Neural cell (in vitro differentiated cells): Measurements from ENCODE around the gene YWHAQ. TPM values are rescaled to one million over a fixed set of nuclear protein-coding genes. Genes with fewer than 3 reads are reported as not detected.

Experiments used
- H2AFZ ChIP-seq: fragments of 200-600, 300-800 bp; sonication (generic), shearing (Covaris generic); 2 replicates; pipeline ENCODE4 v1.6.0; 2014; ENCODE audit warnings: low read depth, mild to moderate bottlenecking, antibody characterized with exemption, low read length, moderate library complexity
- H3F3A ChIP-seq: fragments of 200-600 bp; shearing (Covaris generic); 2 replicates; pipeline ENCODE4 v1.6.1; 2016; ENCODE audit warnings: mild to moderate bottlenecking, moderate library complexity, mixed read lengths, antibody characterized with exemption, low read length; ENCODE audit not compliant: insufficient read depth, poor library complexity, severe bottlenecking
- H3K27ac ChIP-seq: fragments of 200-600, 300-800 bp; sonication (generic), shearing (Covaris generic); 2 replicates; pipeline ENCODE4 v1.5.1; 2014; ENCODE audit warnings: mild to moderate bottlenecking, low read length, moderate library complexity
- H3K27me3 ChIP-seq: fragments of 300-800, 200-600 bp; sonication (generic), shearing (Covaris generic); 2 replicates; pipeline ENCODE4 v1.6.0; 2014; ENCODE audit warnings: mild to moderate bottlenecking, low read depth, low read length, moderate library complexity; ENCODE audit not compliant: insufficient read depth
- H3K36me3 ChIP-seq: fragments of 300-800, 200-600 bp; sonication (generic), shearing (Covaris generic); 2 replicates; pipeline ENCODE4 v1.5.1; 2014; ENCODE audit warnings: mild to moderate bottlenecking, antibody characterized with exemption, low read length, moderate library complexity; ENCODE audit not compliant: insufficient read depth
- H3K4me2 ChIP-seq: fragments of 300-800, 200-600 bp; sonication (generic), shearing (Covaris generic); 2 replicates; pipeline ENCODE4 v1.6.0; 2014; ENCODE audit warnings: mild to moderate bottlenecking, low read length
- H3K4me3 ChIP-seq: fragments of 300-800, 200-600 bp; sonication (generic), shearing (Covaris generic); 2 replicates; pipeline ENCODE4 v1.5.1; 2014; ENCODE audit warnings: mild to moderate bottlenecking, low read length, moderate library complexity
- H3K79me2 ChIP-seq: fragments of 200-600 bp; shearing (Covaris generic); replicated peaks from 2 replicates; pipeline ENCODE4 v1.6.0; 2014; ENCODE audit warnings: mild to moderate bottlenecking, low read length, moderate library complexity; ENCODE audit not compliant: insufficient read depth
- H3K9ac ChIP-seq: fragments of 300-800, 200-600 bp; sonication (generic), shearing (Covaris generic); 2 replicates; pipeline ENCODE4 v1.6.1; 2016; ENCODE audit warnings: mild to moderate bottlenecking, low read length, mixed read lengths
- H3K9me2 ChIP-seq: fragments of 200-600 bp; shearing (Covaris generic); 2 replicates; pipeline ENCODE4 v1.6.1; 2016; ENCODE audit warnings: mild to moderate bottlenecking, low read length, mixed read lengths; ENCODE audit not compliant: insufficient read depth
- H3K9me3 ChIP-seq: fragments of 200-600, 300-800 bp; sonication (generic), shearing (Covaris generic); 2 replicates; pipeline ENCODE4 v1.6.1; 2016; ENCODE audit warnings: mild to moderate bottlenecking, mixed run types, low read length, moderate library complexity, mixed read lengths
- H4K20me1 ChIP-seq: fragments of 200-600 bp; shearing (Covaris generic); 2 replicates; pipeline ENCODE4 v1.6.1; 2016; ENCODE audit warnings: mild to moderate bottlenecking, mixed run types; ENCODE audit not compliant: insufficient read depth
- EP300 ChIP-seq: fragments of 450-650 bp; conservative IDR thresholded peaks from 2 replicates; pipeline ENCODE4 v1.6.1; 2014; ENCODE audit warnings: antibody characterized with exemption, mild to moderate bottlenecking, moderate library complexity; ENCODE audit not compliant: poor library complexity, severe bottlenecking
- EZH2 ChIP-seq: fragments of 200-600, 300-800 bp; shearing (Covaris generic), sonication (generic); IDR thresholded peaks from 2 replicates; pipeline ENCODE4 v1.6.1; 2014; ENCODE audit warnings: antibody characterized with exemption, low read length, borderline replicate concordance, mild to moderate bottlenecking; ENCODE audit not compliant: insufficient read depth, poor library complexity, severe bottlenecking
- MXI1 ChIP-seq: fragments of 450-650 bp; conservative IDR thresholded peaks from 2 replicates; pipeline ENCODE4 v1.6.1; 2014; ENCODE audit warnings: antibody characterized with exemption, mild to moderate bottlenecking; ENCODE audit not compliant: poor library complexity, severe bottlenecking
- POLR2AphosphoS5 ChIP-seq: IDR thresholded peaks from 2 replicates; pipeline ENCODE4 v1.6.1; 2012
- RAD21 ChIP-seq: fragments of 450-650 bp; conservative IDR thresholded peaks from 2 replicates; pipeline ENCODE4 v1.6.1; 2014; ENCODE audit warnings: antibody characterized with exemption, mild to moderate bottlenecking, moderate library complexity
- REST ChIP-seq: IDR thresholded peaks from 2 replicates; pipeline ENCODE4 v1.6.1; 2012; ENCODE audit warnings: borderline replicate concordance
- SMC3 ChIP-seq: fragments of 450-650 bp; conservative IDR thresholded peaks from 2 replicates; pipeline ENCODE4 v1.6.1; 2014; ENCODE audit warnings: antibody characterized with exemption, mild to moderate bottlenecking, moderate library complexity; ENCODE audit not compliant: poor library complexity
- TAF1 ChIP-seq: IDR thresholded peaks from 2 replicates; pipeline ENCODE4 v1.6.1; 2012; ENCODE audit warnings: low read depth
- polyA plus RNA-seq: library from polyadenylated mRNA; depleted of rRNA; stranded (reverse); fragments of >200 nt; gene quantifications from 2 replicates; pipeline ENCODE4 v1.2.3, GENCODE V29; 2014
- TF ChIP-seq, protein P1 (sequence below): fragments of 450-650 bp; IDR thresholded peaks from 2 replicates; pipeline ENCODE4 v1.5.1; 2014; ENCODE audit warnings: antibody characterized with exemption, mild to moderate bottlenecking, moderate library complexity; ENCODE audit not compliant: poor library complexity, severe bottlenecking

Gene YWHAQ
- polyA plus RNA-seq, 1 donor from 2014 or later = 1,446 TPM

DNA sequence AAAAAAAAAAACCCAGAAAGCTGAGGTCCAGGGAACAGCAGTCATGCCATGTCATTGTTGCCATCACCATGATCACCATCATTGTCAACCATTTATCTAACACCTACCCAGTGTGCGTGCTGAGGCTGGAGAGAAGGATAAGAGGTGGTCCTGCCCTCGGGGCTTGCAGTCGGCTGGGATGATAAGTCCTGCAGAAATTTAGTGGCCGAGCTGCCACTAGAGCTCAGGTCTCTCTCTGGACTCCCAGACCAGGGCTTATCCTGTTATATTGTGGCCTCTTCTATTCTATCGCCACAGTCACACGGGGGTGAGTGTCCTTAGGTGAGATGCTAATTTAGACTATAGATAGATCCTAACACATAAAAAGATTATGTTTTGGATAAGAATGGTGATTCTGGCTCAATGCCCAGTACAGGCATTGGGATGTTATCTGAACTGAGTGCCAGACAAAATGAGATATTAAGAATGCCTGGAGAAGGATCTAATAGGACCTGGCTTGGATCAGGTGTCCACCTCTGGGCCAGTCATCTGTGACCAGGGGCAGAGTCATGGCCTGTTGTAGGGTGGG lies 43.2 kb upstream of the YWHAQ start:
- Histone ChIP-seq H3K4me2 (no peak overlapping the region), H3K79me2 (no peaks in the 10 kb centered on the region), H3K27me3 (no peaks in the 10 kb centered on the region), H3K4me3 (no peak overlapping the region), H3K27ac (no peak overlapping the region), H3K9me3 (no peaks in the 10 kb centered on the region), H3F3A (no peaks in the 10 kb centered on the region), H4K20me1 (no peaks in the 10 kb centered on the region), H2AFZ (no peak overlapping the region), H3K36me3 (no peaks in the 10 kb centered on the region), H3K9ac (no peak overlapping the region), H3K9me2 (no peaks in the 10 kb centered on the region)
- TF ChIP-seq EZH2 (no peak), TAF1 (no peak), EP300 (no peak), MXI1 (no peak), REST (no peak), SMC3 (no peak), POLR2AphosphoS5 (no peak), RAD21 (no peak)
- TF ChIP-seq, protein P1, sequence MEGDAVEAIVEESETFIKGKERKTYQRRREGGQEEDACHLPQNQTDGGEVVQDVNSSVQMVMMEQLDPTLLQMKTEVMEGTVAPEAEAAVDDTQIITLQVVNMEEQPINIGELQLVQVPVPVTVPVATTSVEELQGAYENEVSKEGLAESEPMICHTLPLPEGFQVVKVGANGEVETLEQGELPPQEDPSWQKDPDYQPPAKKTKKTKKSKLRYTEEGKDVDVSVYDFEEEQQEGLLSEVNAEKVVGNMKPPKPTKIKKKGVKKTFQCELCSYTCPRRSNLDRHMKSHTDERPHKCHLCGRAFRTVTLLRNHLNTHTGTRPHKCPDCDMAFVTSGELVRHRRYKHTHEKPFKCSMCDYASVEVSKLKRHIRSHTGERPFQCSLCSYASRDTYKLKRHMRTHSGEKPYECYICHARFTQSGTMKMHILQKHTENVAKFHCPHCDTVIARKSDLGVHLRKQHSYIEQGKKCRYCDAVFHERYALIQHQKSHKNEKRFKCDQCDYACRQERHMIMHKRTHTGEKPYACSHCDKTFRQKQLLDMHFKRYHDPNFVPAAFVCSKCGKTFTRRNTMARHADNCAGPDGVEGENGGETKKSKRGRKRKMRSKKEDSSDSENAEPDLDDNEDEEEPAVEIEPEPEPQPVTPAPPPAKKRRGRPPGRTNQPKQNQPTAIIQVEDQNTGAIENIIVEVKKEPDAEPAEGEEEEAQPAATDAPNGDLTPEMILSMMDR = no peak

- H2AFZ ChIP-seq = no peak overlapping the region
- H3K79me2 ChIP-seq = no peaks in the 10 kb centered on the region
- H3K9ac ChIP-seq = no peak overlapping the region
- H3K4me3 ChIP-seq = no peak overlapping the region
- no peaks in the 10 kb centered on the region for H3K36me3 ChIP-seq
- no peak overlapping the region for H3K4me2 ChIP-seq
- H3K27me3 ChIP-seq = no peaks in the 10 kb centered on the region
- H3K9me2 ChIP-seq = no peaks in the 10 kb centered on the region
- no peaks in the 10 kb centered on the region for H4K20me1 ChIP-seq
- TF ChIP-seq RAD21 (no peak), EP300 (no peak), TAF1 (no peak), EZH2 (no peak), MXI1 (no peak), REST (no peak), POLR2AphosphoS5 (no peak), SMC3 (no peak)
- TF ChIP-seq, protein P1 = no peak
- H3K27ac ChIP-seq = no peak overlapping the region
- H3K9me3 ChIP-seq = no peaks in the 10 kb centered on the region
- H3F3A ChIP-seq = no peaks in the 10 kb centered on the region
Measured at GRCh38 chr2:9668687-9669345, 38.0 kb upstream of the YWHAQ start.
